ENCODE measurements around the gene DOC2A.

DNA sequence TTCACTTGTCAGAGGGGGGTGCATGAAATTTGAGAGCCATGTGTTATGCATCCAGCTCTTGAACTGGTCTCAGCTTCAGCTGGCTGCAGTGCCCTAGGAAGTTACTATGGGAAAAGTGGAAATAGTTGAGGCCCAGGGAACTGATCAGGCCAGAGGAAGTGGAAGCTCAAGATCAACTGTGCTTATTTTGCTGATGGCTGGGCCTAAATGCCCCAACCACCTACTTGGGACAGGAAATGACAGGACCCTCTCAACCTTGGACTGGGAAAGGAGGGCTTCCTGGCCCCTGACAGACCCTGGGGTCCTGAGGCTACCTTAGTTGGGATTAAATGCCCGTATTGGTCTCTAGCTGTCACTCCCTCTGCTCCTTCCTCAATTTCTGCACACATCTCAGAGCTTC is 38.3 kb downstream of the DOC2A start:
- no peak for TF ChIP-seq CTCF (IDR thresholded peaks at IDR 0.05)
- no peak for TF ChIP-seq POLR2A (IDR thresholded peaks at IDR 0.05)
